OCI-LY1 (cell line): Measurements from ENCODE around the gene ACSS1.

Experiments used
- CTCF ChIP-seq: fragments of 200-600 bp; sonication (generic), shearing (Covaris generic); IDR thresholded peaks from 2 replicates; pipeline ENCODE4 v1.5.1; 2017; ENCODE audit warnings: mild to moderate bottlenecking, antibody characterized with exemption, low read length, moderate library complexity, mixed read lengths
- EZH2 ChIP-seq: fragments of 200-600 bp; sonication (generic), shearing (Covaris generic); IDR thresholded peaks from 2 replicates; pipeline ENCODE4 v1.8.0; 2017; ENCODE audit warnings: borderline replicate concordance, mixed run types, mild to moderate bottlenecking, antibody characterized with exemption, low read length, moderate library complexity, mixed read lengths

- TF ChIP-seq CTCF: no peak
- no peak for TF ChIP-seq EZH2
These were observed 13.0 kb upstream of the ACSS1 start for GRCh38 chr20:25070821-25071473.
